ENCODE data around the gene APBB2. TPM values are rescaled to one million over a fixed set of nuclear protein-coding genes. Genes with fewer than 3 reads are reported as not detected.

The APBB2 gene
- total RNA-seq, 4 donors from 2014 or later = 42.4 to 95.8 (median 51.3) TPM

DNA sequence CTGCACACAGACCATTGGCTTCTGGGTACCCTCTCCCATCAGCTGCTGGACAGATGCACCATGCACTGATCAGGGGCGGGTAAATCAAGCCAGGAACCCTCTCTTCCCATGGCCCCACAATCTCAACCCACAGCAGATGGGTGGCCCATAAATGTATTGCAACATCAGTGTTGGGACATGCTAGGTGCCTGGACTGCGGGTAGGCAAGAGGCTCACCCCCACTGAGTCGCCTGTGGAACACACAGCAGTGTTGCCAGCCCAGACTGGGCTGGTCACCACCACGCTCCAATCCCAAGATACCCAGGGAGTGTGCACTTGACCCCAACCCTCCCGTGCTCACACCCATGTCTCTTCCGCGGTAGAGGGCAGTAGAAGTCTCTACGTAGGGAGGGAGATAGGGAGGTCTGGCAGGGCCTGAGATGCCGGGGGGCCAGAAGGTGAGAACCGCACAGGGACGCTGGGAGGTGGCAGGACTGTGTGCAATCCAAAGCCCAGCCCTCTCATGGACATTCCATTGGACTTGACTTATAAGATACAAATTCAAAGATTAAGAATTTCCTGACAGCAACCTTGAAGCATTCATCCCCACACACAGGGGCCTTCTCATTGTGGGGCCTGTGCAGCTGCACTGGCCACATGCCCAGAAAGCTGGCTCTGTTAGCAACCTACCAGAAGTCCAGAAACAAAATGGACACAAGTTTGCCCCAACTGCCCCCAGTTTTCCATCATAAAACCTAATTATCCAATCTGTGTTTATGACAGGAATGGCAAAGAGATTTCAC is 280.9 kb downstream of the APBB2 start:
- 99% methylated on average over 8 of the region's 11 CpGs for WGBS
- H3K4me3 ChIP-seq = no peak overlapping the region
- peaks cover 2% of the 10 kb centered on the region for H3K4me1 ChIP-seq
- no peak overlapping the region for H3K27ac ChIP-seq
- no peak for TF ChIP-seq EP300 (IDR thresholded peaks at IDR 0.05)
- TF ChIP-seq, protein P1, sequence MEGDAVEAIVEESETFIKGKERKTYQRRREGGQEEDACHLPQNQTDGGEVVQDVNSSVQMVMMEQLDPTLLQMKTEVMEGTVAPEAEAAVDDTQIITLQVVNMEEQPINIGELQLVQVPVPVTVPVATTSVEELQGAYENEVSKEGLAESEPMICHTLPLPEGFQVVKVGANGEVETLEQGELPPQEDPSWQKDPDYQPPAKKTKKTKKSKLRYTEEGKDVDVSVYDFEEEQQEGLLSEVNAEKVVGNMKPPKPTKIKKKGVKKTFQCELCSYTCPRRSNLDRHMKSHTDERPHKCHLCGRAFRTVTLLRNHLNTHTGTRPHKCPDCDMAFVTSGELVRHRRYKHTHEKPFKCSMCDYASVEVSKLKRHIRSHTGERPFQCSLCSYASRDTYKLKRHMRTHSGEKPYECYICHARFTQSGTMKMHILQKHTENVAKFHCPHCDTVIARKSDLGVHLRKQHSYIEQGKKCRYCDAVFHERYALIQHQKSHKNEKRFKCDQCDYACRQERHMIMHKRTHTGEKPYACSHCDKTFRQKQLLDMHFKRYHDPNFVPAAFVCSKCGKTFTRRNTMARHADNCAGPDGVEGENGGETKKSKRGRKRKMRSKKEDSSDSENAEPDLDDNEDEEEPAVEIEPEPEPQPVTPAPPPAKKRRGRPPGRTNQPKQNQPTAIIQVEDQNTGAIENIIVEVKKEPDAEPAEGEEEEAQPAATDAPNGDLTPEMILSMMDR (IDR thresholded peaks at IDR 0.05) = no peak
- TF ChIP-seq POLR2AphosphoS5 (IDR thresholded peaks at IDR 0.05) = no peak
- TF ChIP-seq POLR2A (IDR thresholded peaks at IDR 0.05) = no peak
- H3K9me3 ChIP-seq = no peaks in the 10 kb centered on the region
- H3K27me3 ChIP-seq = no peaks in the 10 kb centered on the region
- DNase-seq (ENCODE audit: low spot score in 2 of 2) = peak in 1 of 2 donors; percentile 45
- H3K36me3 ChIP-seq = peaks cover 5% of the 10 kb centered on the region

DNA sequence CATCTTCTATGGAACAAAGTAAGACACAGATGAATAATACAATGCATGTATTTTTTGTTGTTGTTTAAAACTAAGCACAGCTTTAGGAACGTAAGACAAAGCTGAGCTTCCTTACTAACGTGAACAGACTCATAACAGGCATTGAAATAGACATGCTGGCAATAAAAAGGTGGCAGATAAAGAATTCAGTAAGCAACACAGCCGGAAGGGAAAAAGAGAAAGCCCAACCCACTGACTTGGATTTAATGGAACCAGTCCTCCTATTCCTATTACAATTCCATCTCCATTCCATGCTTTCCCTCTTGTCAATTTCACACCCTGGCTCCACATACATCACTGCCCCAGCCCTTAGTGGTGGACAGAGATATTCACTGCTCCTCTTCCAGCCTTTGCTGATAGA is 282.5 kb downstream of the APBB2 start:
- Histone ChIP-seq H3K4me3 (no peak overlapping the region), H3K36me3 (peaks cover 5% of the 10 kb centered on the region), H3K27me3 (no peaks in the 10 kb centered on the region), H3K4me1 (peaks cover 2% of the 10 kb centered on the region), H3K27ac (no peak overlapping the region), H3K9me3 (no peaks in the 10 kb centered on the region)
- TF ChIP-seq EP300 (IDR thresholded peaks at IDR 0.05) = no peak
- TF ChIP-seq POLR2A (IDR thresholded peaks at IDR 0.05) = no peak
- WGBS = 38% methylated on average over 3 of the region's 3 CpGs
- peak in 1 of 2 donors; percentile 2 for DNase-seq (ENCODE audit: low spot score in 2 of 2)

DNA sequence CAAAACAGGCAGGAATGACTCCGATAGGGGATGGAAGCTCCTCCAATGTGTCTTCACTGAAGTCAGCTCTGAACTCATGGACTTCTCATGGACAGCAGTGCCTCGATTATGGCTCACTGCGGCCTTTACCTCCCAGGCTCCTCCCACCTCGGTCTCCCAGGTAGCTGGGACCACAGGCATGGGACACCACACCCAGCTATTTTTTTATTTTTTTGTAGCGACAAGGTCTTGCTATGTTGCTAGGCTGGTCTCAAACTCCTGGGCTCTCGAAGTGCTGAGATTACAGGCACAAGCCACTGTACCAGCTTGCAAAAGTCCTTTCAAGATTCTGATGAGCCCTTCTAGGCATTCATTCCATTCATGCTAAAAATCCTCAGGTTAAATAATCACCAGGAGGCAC is 283.1 kb downstream of the APBB2 start:
- no peak overlapping the region for H3K27ac ChIP-seq
- no peak overlapping the region for H3K4me3 ChIP-seq
- H3K27me3 ChIP-seq = no peaks in the 10 kb centered on the region
- H3K9me3 ChIP-seq = no peaks in the 10 kb centered on the region
- peak in 1 of 2 donors; percentile 8 for DNase-seq (ENCODE audit: low spot score in 2 of 2)
- TF ChIP-seq, protein P1 (IDR thresholded peaks at IDR 0.05) = no peak
- no peak for TF ChIP-seq POLR2A (IDR thresholded peaks at IDR 0.05)
- H3K36me3 ChIP-seq = peaks cover 8% of the 10 kb centered on the region
- H3K4me1 ChIP-seq = peaks cover 2% of the 10 kb centered on the region
- 61% methylated on average over 6 of the region's 6 CpGs for WGBS

DNA sequence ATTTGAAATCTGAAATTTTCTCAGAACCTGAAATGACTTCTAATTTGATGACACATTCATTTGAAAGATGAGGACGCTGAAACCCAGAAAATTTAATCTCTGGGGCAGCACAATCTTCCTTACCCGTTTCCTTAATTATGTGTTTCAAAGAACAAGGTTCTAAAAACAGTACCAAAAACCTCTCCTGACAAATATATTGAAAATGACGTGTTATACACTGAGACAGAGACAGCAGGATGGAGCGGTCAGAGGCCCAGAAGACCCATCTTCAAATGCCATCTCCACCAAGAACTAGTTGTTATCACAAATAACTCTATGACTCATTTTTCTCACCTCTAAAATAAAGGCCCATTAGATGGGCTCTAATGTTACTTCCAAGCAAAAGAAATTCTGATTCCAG is 287.3 kb downstream of the APBB2 start:
- H3K27me3 ChIP-seq = no peaks in the 10 kb centered on the region
- TF ChIP-seq EP300 (IDR thresholded peaks at IDR 0.05) = no peak
- TF ChIP-seq, protein P1 (IDR thresholded peaks at IDR 0.05) = no peak
- no peak for TF ChIP-seq POLR2A (IDR thresholded peaks at IDR 0.05)
- peaks cover 4% of the 10 kb centered on the region for H3K36me3 ChIP-seq
- DNase-seq (ENCODE audit: low spot score in 2 of 2) = no peak
- H3K9me3 ChIP-seq = no peaks in the 10 kb centered on the region
- no peak overlapping the region for H3K27ac ChIP-seq
- no peak overlapping the region for H3K4me3 ChIP-seq
- 87% methylated on average over 4 of the region's 4 CpGs for WGBS
- H3K4me1 ChIP-seq = peaks cover 10% of the 10 kb centered on the region

DNA sequence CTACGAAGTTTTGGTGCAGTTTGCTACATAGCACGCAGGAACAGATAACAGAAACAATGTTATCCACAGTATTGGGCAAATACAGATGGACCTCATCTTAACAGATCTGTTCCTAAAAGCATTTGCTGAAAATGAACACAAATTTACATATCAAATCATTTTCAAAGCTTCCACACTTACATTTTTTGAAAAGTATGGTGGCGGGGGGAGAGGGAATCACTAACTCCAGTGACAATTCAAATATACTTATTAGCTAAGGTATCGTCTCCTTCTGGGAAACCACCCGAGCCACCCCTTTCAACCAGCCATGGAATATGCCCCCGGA is 289.6 kb downstream of the APBB2 start:
- Histone ChIP-seq H3K27me3 (no peaks in the 10 kb centered on the region), H3K27ac (no peak overlapping the region), H3K36me3 (peaks cover 4% of the 10 kb centered on the region), H3K9me3 (no peaks in the 10 kb centered on the region), H3K4me3 (no peak overlapping the region), H3K4me1 (peaks cover 8% of the 10 kb centered on the region)
- no peak for DNase-seq (ENCODE audit: low spot score in 2 of 2)
- 86% methylated on average over 6 of the region's 6 CpGs for WGBS
- TF ChIP-seq POLR2AphosphoS5 (IDR thresholded peaks at IDR 0.05) (no peak), POLR2A (IDR thresholded peaks at IDR 0.05) (no peak), EP300 (IDR thresholded peaks at IDR 0.05) (no peak)
- TF ChIP-seq, protein P1 (IDR thresholded peaks at IDR 0.05) = no peak
